Lung microvascular endothelial cell (primary cell): Measurements from ENCODE around the gene LIN7B. TPM values are rescaled to one million over a fixed set of nuclear protein-coding genes. Genes with fewer than 3 reads are reported as not detected.

Experiments used
- DNase-seq, 2 donors: peaks; one replicate each; pipeline versions ENCODE4 v3.0.0 to v3.0.0-alpha.2; 2010; ENCODE audit warnings: low read depth in 2 of 2
- total RNA-seq: library from RNA; depleted of rRNA; stranded (reverse); fragments of >200 nt; gene quantifications from 2 replicates; pipeline ENCODE4 v1.2.1, GENCODE V29; 2014

LIN7B gene
- total RNA-seq, 1 donor from 2014 or later = 1.6 TPM

DNA sequence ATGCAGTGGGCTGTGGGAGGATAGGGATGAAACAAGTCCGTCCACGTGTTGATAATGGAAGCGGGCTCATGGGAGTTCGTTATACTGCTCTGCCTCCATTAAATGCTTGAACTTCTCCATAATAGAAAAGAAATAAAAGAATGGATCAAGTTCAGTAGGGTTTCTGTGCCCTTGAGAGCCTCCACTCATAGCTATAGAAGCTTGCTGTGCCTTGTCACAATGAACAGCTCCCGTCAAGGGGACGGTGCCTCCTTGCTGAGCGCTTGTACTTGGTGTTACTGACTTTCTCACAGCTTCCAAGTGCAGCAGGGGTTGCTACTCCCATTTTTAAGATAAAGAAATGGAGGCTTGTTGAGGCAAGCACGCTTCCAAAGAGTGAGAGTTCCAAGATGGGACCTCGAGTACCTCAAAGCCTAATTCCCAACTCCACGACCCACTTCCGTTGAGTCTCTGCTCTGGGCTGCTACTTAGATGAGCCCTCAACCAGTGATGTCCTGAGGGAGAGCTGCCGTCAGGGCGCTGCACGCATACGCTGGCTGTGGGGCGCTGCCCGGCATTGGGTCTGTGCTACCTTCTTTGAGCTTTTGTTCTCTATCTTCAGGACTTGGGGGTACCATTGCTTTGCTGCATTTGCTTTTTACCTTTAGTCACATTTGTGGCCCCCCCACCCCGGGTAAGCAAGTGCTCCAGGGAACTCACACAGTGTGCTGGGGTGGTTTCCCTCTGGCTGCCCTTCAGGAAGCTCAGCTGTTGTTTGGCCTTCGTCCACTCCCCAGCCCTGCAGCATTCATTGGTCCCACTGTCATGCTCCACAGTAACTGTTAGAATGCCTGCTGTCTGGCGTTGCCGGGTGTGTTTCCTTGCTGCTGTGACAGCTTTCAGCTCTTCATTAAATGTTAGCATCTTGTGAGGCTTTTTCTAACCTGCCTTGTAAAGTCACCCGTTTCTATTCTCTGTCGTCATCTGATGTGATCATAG is 19.4 kb upstream of the LIN7B start:
- DNase-seq = peak; percentile 28 to 68

DNA sequence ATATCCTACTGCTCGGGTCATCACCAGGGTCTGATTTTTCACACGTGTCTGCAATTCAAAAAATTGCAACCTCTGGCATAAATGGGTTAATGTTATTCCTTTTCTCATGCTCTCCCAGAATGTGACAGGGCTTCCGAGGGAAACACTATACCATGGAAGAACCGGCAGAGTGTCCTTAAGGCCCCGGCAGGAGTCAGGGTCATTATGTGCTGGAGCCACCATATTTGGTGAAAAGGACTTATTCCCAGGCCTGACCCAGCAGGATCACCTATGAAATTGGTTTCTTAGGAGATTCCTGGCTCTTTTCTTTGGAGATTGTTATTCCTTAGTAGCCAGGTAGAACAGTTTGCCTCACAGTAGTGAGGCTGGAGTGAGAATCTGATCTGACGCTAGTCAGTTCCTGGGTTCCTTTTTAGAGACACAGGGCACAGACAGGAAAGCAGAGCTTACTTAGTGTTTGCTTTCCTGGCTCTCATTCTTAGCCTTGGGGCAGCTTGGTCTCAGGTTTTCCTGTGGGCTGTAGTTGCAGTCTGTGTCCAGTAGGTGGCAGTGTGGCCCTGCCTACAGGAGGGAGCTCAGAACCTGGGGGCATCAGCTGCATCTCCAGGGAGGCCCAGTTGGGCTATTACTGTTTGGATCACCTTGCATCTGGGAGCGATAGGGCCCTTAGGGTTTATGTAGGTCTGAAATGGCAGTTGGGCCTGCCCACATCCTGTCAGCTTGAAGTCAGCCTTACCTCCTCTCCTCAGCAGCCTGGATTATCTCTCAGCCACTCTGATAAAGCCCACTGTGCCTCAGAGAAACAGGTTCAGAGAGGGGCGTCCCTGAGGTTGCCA is 16.5 kb upstream of the LIN7B start:
- peak; percentile 69 to 78 for DNase-seq

DNA sequence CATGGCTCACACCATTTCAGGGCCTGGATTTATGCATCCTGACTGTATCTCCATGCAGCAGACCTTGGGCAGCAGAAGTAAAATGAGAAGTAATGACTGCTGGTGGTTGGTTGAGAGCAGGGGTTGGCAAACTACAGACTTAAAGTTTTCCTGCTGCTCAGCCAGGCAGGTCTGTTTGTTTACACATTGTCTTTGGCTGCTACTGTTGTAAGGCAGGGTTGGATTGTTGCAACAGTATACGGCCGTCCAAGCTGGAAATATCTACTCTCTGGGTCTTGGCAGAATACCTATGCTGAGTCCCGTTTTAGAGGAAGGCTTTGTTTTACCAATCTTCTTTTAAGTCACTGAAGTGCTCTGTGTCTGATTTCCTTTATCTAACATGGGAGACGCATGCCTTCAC is 15.4 kb upstream of the LIN7B start:
- DNase-seq = no peak

DNA sequence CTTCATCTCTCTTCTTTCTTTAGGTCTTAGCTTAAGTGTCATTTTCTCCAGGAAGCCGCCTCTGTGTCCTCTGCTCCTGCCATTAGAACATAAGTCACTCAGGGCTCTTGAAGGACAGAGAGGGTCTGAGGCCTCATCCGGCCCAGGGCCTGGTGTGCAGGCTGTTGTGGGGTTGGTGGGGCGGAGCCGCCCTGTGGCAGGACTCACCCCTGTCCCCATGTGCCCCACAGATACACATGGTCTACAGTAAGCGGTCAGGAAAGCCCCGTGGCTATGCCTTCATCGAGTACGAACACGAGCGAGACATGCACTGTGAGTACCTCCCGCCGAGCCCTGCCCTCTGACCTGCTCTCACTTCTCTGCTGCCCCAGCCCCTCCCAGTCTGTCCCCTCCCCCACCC is 13.0 kb upstream of the LIN7B start:
- DNase-seq = no peak

- no peak for DNase-seq
Measured at GRCh38 chr19:49102303-49102702, 11.9 kb upstream of the LIN7B start.

GRCh38 chr19:49103331-49104085 is 10.7 kb upstream of the LIN7B start:
- DNase-seq = no peak

DNA sequence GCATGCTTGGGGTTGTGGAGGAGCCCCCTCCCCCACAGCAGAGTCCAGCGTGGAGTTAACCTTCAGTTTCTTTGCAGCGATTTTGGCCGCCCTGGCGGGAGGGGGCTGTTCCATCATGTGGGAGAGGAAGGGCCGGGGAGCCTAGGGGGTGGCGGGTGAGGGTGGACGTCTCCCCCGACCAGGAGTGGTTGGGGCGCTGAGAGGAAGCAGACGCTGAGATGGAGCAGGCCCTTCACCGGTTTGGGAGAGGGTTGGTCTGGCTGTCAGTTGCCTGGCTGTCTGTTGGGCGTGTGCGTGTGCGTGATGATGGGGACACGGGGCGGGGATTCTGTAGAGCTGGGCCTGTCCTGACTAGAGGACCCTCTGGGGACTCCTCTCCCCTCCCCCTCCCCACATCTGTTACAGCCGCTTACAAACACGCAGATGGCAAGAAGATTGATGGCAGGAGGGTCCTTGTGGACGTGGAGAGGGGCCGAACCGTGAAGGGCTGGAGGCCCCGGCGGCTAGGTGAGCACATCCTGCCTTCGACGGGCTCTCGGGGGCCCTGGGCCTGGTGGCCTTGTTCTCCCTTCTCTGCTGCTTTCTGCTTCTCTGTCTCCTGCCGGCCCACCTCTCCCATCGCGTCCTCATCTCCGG is 9.8 kb upstream of the LIN7B start:
- DNase-seq = no peak

GRCh38 chr19:49106648-49107135 is 7.5 kb upstream of the LIN7B start:
- DNase-seq = peak; percentile 55 to 80

- no peak for DNase-seq
Measured at GRCh38 chr19:49107625-49108459, 6.3 kb upstream of the LIN7B start.

GRCh38 chr19:49109051-49109450 is 5.1 kb upstream of the LIN7B start:
- no peak for DNase-seq

- DNase-seq = no peak
Measured at GRCh38 chr19:49109569-49110233, 4.5 kb upstream of the LIN7B start.

DNA sequence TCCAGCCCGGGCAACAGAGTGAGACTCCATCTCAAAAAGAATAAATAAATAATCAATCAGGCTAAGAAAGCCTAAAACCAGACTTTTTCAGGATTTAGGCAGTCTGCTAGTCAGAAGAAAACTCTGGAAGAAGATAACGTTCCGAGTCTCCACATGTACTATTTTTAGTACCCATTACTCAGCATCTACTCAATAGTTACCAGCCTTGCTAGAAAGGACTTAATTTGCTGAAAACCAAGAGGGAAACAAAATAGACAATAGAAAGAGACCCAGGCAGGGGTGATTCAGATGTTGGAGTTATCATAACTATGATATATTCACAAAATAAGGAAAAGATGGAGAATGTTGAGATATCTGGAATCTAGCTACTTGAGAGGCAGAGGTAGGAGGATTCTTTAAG is 3.6 kb upstream of the LIN7B start:
- DNase-seq = no peak

DNA sequence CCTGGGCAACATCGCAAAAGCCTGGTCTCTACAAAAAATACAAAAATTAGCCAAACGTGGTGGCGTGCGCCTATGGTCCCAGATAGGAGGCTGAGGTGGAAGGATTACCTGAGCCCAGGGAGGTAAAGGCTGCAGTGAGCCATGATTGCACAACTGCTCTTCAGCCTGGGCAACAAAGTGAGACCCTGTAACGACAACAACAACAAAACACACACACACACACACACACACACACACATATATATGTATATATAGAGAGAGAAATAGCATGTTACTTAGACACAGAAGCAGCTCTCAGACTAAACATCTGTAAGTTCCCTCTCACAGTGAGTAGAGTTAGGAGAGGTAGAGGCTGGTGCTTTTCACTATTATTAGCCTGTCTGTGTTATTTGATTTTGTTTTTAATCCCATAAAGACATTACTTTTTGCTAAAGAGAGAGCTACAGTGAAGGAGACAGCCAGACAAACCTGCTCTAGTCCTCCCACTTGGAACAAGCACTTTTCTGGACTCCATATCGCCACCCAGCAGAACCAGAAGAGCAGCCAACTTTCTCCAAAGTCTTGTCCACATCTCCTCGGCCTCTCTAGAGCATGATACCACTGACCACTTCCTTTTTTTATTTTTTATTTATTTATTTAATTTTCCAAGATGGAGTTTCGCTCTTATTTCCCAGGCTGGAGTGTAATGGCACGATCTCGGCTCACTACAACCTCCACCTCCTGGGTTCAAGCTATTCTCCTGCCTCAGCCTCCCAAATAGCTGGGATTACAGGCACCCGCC is 2.8 kb upstream of the LIN7B start:
- no peak for DNase-seq

DNA sequence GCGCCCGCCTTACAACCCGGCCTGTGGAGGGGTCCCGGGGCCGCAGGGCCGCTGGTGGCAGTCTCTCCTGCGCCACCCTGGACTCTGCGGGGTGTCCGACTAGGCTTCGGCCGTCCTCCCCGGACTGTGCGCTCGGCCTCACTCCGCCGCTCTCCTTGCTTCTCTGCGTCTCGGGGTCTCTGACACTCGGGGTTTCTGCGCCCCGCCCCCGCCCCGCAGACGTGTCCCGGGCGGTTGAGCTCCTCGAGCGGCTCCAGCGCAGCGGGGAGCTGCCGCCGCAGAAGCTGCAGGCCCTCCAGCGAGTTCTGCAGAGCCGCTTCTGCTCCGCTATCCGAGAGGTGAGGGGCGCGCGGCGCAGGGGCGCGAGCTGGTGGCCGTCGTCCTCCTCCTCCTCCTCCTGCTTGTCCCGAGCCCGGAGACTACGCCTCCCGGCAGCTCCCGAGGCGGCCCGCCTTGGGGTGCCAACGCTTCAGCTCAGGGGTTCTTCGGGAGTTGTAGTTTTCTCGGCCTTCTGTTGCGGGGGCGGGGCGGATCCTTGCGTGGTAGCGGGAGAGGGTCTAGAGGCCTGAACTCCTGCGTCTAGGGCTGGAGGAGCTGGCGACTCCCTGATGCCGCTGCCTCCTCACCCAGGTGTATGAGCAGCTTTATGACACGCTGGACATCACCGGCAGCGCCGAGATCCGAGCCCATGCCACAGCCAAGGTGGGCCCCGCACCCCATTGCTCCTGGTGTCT is 627 bp downstream of the LIN7B start:
- DNase-seq = peak; percentile 30 to 33

- DNase-seq = no peak
Measured at GRCh38 chr19:49116544-49116943, 2.4 kb downstream of the LIN7B start.

DNA sequence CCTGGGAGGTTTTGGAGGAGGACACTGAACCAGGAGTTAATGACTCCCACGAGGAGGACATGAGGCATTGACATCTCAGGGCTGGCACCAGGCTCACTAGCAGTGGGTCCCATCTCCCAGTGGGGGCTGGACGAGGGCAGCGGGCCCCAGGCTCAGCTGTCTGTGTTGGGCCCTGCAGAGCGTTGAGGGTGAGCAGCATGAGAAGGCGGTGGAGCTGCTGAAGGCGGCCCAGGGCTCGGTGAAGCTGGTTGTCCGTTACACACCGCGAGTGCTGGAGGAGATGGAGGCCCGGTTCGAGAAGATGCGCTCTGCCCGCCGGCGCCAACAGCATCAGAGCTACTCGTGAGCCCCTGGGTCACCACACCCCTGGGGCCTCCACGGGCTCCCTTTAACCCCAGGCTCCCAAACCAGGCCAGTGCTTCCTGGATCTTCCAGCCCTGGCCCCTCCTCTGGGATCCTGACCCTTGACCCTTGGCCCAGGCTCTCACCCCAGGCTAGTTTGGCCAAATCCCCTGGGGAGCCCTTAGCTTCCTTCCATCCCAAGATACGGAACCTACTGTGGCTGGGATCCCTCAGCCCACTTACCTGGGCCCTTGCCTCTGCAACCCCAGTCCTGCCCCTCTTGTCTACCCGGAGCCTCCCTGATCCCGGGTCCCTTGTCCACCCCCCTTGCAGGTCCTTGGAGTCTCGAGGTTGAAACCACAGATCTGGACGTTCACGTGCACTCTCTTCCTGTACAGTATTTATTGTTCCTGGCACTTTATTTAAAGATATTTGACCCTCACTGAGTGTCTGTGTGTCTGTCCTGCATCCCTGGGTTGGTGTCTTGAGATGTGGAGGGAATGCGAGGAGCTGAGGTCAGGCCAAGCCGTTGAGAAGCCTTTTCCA is 3.8 kb downstream of the LIN7B start:
- DNase-seq = no peak
